Body of pancreas (tissue), 4 donors: ENCODE data around the gene LZTS3.

Experiments used
- CTCF ChIP-seq, 7 experiments: fragments of 450-650 bp in 4 of 7; fragments of 200-600 bp in 3 of 7; sonication (generic) in 3 of 7; IDR thresholded peaks; one replicate each; pipeline ENCODE4 v1.5.1; 2016 to 2019; ENCODE audit warnings: antibody characterized with exemption in 7 of 7
- POLR2A ChIP-seq, 3 donors: fragments of 450-650 bp; IDR thresholded peaks; one replicate each; pipeline ENCODE4 v1.6.1; 2016; ENCODE audit warnings: antibody characterized with exemption in 3 of 3, mild to moderate bottlenecking in 2 of 3

GRCh38 chr20:3172126-3172932, 1.0 kb downstream of the LZTS3 start:
- TF ChIP-seq CTCF (IDR thresholded peaks at IDR 0.05) (no peak), POLR2A (IDR thresholded peaks at IDR 0.05) (no peak)
